IMR-90 (cell line): ENCODE data around the gene LRRC15. TPM values are rescaled to one million over a fixed set of nuclear protein-coding genes. Genes with fewer than 3 reads are reported as not detected.

Experiments
- ATAC-seq: fragments of 200-7000 bp; cut with Tn5 transposase; 2 replicates; pipeline ENCODE4 v1.9.1; 2020; ENCODE audit warnings: low read depth, mild to moderate bottlenecking, moderate library complexity
- BruUV-seq: library from RNA; stranded (reverse); fragments of 400-500 nt; replicated peaks from 2 replicates; lab custom pipeline; 2021; lab: Mats Ljungman, UMichigan
- CTCF ChIA-PET: fragments of 300-600 bp; formaldehyde crosslinking; extraction: SDS; loops from one replicate; lab custom pipeline; 2021; ENCODE audit warnings: antibody characterized with exemption; lab: Yijun Ruan, JAX
- POLR2A ChIA-PET: fragments of 300-600 bp; sonication (Branson Sonifier 250); formaldehyde crosslinking; loops from one replicate; lab custom pipeline; 2022; ENCODE audit warnings: antibody characterized with exemption; ENCODE audit not compliant: unreplicated experiment; lab: Charles Lee
- DNase-seq: peaks from one replicate; pipeline ENCODE4 v3.0.0; 2013
- H2AFZ ChIP-seq: replicated peaks from 2 replicates; pipeline ENCODE3; 2013; ENCODE audit warnings: low read length, mild to moderate bottlenecking; ENCODE audit not compliant: poor library complexity
- H2AK5ac ChIP-seq: 2 replicates; pipeline ENCODE4 v1.6.1; 2013; ENCODE audit warnings: low read depth, low read length, inconsistent platforms
- H2AK9ac ChIP-seq: replicated peaks from 2 replicates; pipeline ENCODE3; 2013; ENCODE audit warnings: mild to moderate bottlenecking, low read depth, low read length, moderate library complexity; ENCODE audit not compliant: poor library complexity
- H2BK120ac ChIP-seq: 2 replicates; pipeline ENCODE4 v1.6.1; 2013; ENCODE audit warnings: low read depth, low read length, inconsistent platforms
- H2BK15ac ChIP-seq: 3 replicates; pipeline ENCODE4 v1.6.1; 2013; ENCODE audit warnings: low read depth, low read length, inconsistent platforms
- H2BK20ac ChIP-seq: 2 replicates; pipeline ENCODE4 v1.6.1; 2013; ENCODE audit warnings: low read depth, mild to moderate bottlenecking, inconsistent platforms, low read length, moderate library complexity
- H2BK5ac ChIP-seq: 2 replicates; pipeline ENCODE4 v1.6.1; 2013; ENCODE audit warnings: mild to moderate bottlenecking, low read depth, low read length, inconsistent platforms; ENCODE audit not compliant: poor library complexity, severe bottlenecking
- H3K14ac ChIP-seq: replicated peaks from 2 replicates; pipeline ENCODE4 v1.6.1; 2013; ENCODE audit warnings: low read depth, low read length, inconsistent platforms
- H3K18ac ChIP-seq: 2 replicates; pipeline ENCODE4 v1.6.1; 2013; ENCODE audit warnings: low read depth, low read length, control low read depth
- H3K23ac ChIP-seq: 2 replicates; pipeline ENCODE4 v1.6.1; 2013; ENCODE audit warnings: low read depth, low read length, inconsistent platforms
- H3K27ac ChIP-seq: 2 replicates; pipeline ENCODE4 v1.5.1; 2013; ENCODE audit warnings: mild to moderate bottlenecking, control low read depth, low read length; ENCODE audit not compliant: insufficient read depth
- H3K27me3 ChIP-seq: 2 replicates; pipeline ENCODE4 v1.6.1; 2013; ENCODE audit warnings: low read length; ENCODE audit not compliant: control insufficient read depth, insufficient read depth
- H3K36me3 ChIP-seq: 2 replicates; pipeline ENCODE4 v1.6.1; 2013; ENCODE audit warnings: low read length, mixed read lengths; ENCODE audit not compliant: control insufficient read depth, insufficient read depth
- H3K4ac ChIP-seq: 2 replicates; pipeline ENCODE4 v1.6.1; 2013; ENCODE audit warnings: low read depth, low read length, inconsistent platforms
- H3K4me1 ChIP-seq: 2 replicates; pipeline ENCODE4 v1.6.1; 2013; ENCODE audit warnings: low read length, mixed read lengths; ENCODE audit not compliant: control insufficient read depth, insufficient read depth
- H3K4me2 ChIP-seq: 2 replicates; pipeline ENCODE4 v1.6.1; 2013; ENCODE audit warnings: low read depth, mild to moderate bottlenecking, control low read depth, low read length, moderate library complexity
- H3K4me3 ChIP-seq: 2 replicates; pipeline ENCODE4 v1.5.1; 2013; ENCODE audit warnings: low read depth, mild to moderate bottlenecking, control low read depth, low read length, moderate library complexity; ENCODE audit not compliant: insufficient read depth
- H3K56ac ChIP-seq: 2 replicates; pipeline ENCODE4 v1.6.1; 2013; ENCODE audit warnings: low read length, inconsistent platforms; ENCODE audit not compliant: insufficient read depth; ENCODE audit errors: extremely low read depth
- H3K79me1 ChIP-seq, 2 experiments: 2 replicates each; pipeline ENCODE4 v1.6.1; 2013; ENCODE audit warnings: low read length in 2 of 2, inconsistent platforms in 1 of 2, low read depth in 1 of 2
- H3K9ac ChIP-seq: 2 replicates; pipeline ENCODE4 v1.6.1; 2013; ENCODE audit warnings: low read depth, low read length, control low read depth
- H3K9me1 ChIP-seq: 2 replicates; pipeline ENCODE4 v1.6.1; 2013; ENCODE audit warnings: low read length, inconsistent platforms; ENCODE audit not compliant: insufficient read depth
- H3K9me3 ChIP-seq: 2 replicates; pipeline ENCODE4 v1.6.1; 2013; ENCODE audit warnings: low read length; ENCODE audit not compliant: control insufficient read depth, insufficient read depth
- H4K20me1 ChIP-seq: 2 replicates; pipeline ENCODE4 v1.6.1; 2013; ENCODE audit warnings: low read length, inconsistent platforms; ENCODE audit not compliant: insufficient read depth
- H4K5ac ChIP-seq: 2 replicates; pipeline ENCODE4 v1.6.1; 2013; ENCODE audit warnings: mild to moderate bottlenecking, low read depth, low read length, control low read depth
- H4K8ac ChIP-seq, 2 experiments: 2 replicates each; pipeline ENCODE4 v1.6.1; 2013; ENCODE audit warnings: low read depth in 2 of 2, low read length in 2 of 2, control low read depth in 1 of 2, inconsistent platforms in 1 of 2
- H4K91ac ChIP-seq: 2 replicates; pipeline ENCODE4 v1.6.1; 2013; ENCODE audit warnings: low read depth, low read length, inconsistent platforms; ENCODE audit not compliant: insufficient read depth
- CEBPB ChIP-seq: IDR thresholded peaks from 2 replicates; pipeline ENCODE4 v1.6.1; 2012; ENCODE audit warnings: low read depth, low read length, improper control_type of control experiment
- FOS ChIP-seq: fragments of 150-350 bp; IDR thresholded peaks from 2 replicates; pipeline ENCODE4 v1.6.1; 2016; ENCODE audit warnings: low read depth, low read length
- WGBS, 2 experiments: methylation state at CpG; one replicate each; pipeline versions ENCODE4 v1.1.5 to v1.1.7; 2013; ENCODE audit warnings: missing lambda C conversion rate in 2 of 2; ENCODE audit not compliant: insufficient read length in 1 of 2; ENCODE audit errors: extremely low coverage in 2 of 2; 5-methylcytosine and 5-hydroxymethylcytosine counted together
- dilution Hi-C: fragments of 300-500 bp; cut with HindIII; formaldehyde crosslinking; loops from one replicate; pipeline ENCODE4 v1.14.3; 2018; ENCODE audit warnings: low sequenced_read_pairs; ENCODE audit not compliant: unreplicated experiment
- in situ Hi-C: fragments of 300-500 bp; cut with MboI; formaldehyde crosslinking; loops from 3 replicates; pipeline ENCODE4 v1.14.3; 2019; ENCODE audit warnings: low sequenced_read_pairs, inconsistent platforms, mixed read lengths
- intact Hi-C: fragments of 100-400 bp; cut with micrococcal nuclease; formaldehyde crosslinking; loops from 2 replicates; pipeline ENCODE4 v1.10.0; 2022
- polyA plus RNA-seq, 3 experiments: library from polyadenylated mRNA; depleted of rRNA; stranded (reverse); fragments of >200 nt; gene quantifications; 2 replicates each; pipeline ENCODE4 v1.2.3, GENCODE V29; 2012; ENCODE audit warnings: low replicate concordance in 1 of 3
- total RNA-seq: library from RNA; depleted of rRNA; stranded (reverse); fragments of >200 nt; gene quantifications from 2 replicates; pipeline ENCODE4 v1.2.3, GENCODE V29; 2012

LRRC15 gene
- total and polyA plus RNA-seq, 2 of the 4 experiments (the other 2 are of a cell fraction): 2.5 to 9.0 TPM

DNA sequence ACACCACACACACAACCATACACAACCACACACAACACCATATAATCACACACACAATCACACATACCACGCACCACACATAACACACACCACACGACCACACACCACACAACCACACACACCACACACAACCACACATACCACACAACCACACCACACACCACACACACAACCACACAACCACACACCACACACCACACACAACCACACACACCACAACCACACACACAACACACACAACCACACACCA lies 42.6 kb downstream of the LRRC15 start:
- H3K79me1 ChIP-seq: peaks cover 0 to 8% of the 10 kb centered on the region in 2 experiments; a peak in 1 of 4 replicates

More for the DNA sequence above, 42.6 kb downstream of the LRRC15 start:
- ATAC-seq (no peak), DNase-seq (no peak)
- Histone ChIP-seq H3K4ac (peak overlapping the region; percentile 57; the same call in 1 of the 2 replicates), H3K4me3 (no peak overlapping the region), H2BK20ac (no peak overlapping the region), H3K23ac (no peak overlapping the region), H2AK5ac (peak overlapping the region; percentile 93), H3K27ac (no peak overlapping the region), H2AFZ (peak overlapping the region; percentile 34), H3K36me3 (no peaks in the 10 kb centered on the region), H4K8ac (no peak overlapping the region), H4K91ac (no peak overlapping the region), H4K20me1 (peaks cover 3% of the 10 kb centered on the region; the same call in 1 of the 2 replicates), H3K9ac (no peak overlapping the region), H2BK15ac (no peak overlapping the region; the same call in 2 of the 3 replicates), H2AK9ac (no peak overlapping the region), H2BK5ac (peak overlapping the region; percentile 89), H2BK120ac (no peak overlapping the region), H3K9me1 (peaks cover 29% of the 10 kb centered on the region), H3K14ac (no peak overlapping the region), H3K4me1 (peaks cover 18% of the 10 kb centered on the region), H3K27me3 (no peaks in the 10 kb centered on the region), H4K5ac (no peak overlapping the region), H3K4me2 (no peak overlapping the region), H3K9me3 (no peaks in the 10 kb centered on the region), H3K56ac (no peak overlapping the region), H3K18ac (no peak overlapping the region)
- dilution Hi-C loops: no loop called here
- whole genome bisulfite sequencing, 2 experiments: 57% methylated on average over 2 of the region's 2 CpGs; no CpG with 5 or more reads in 1 of the 2 experiments
- BruUV-seq: no TSS peak
- TF ChIP-seq FOS (no peak), CEBPB (no peak)
- ChIA-PET CTCF (no interaction called here), POLR2A (no interaction called here)
- intact Hi-C loops: no loop called here
- in situ Hi-C loops: loop anchor here (25.0 kb wide), 1 partner anchor 535 kb away; no protein-coding TSS in a partner anchor
